Brain pericyte (primary cell): ENCODE measurements around the gene COL12A1.

ENCODE experiments used
- DNase-seq: peaks from one replicate; pipeline ENCODE4 v3.0.0-alpha.2; 2012; ENCODE audit warnings: low read depth, low spot score

COL12A1 gene

GRCh38 chr6:75044846-75045245, 161.0 kb downstream of the COL12A1 start:
- DNase-seq = no peak

- DNase-seq = no peak
Measured at GRCh38 chr6:75041381-75041780, 164.5 kb downstream of the COL12A1 start.
